ENCODE data around the gene NCDN. TPM values are rescaled to one million over a fixed set of nuclear protein-coding genes. Genes with fewer than 3 reads are reported as not detected.

NCDN gene
- polyA plus RNA-seq, 3 donors = 20.4 to 23.2 (median 20.8) TPM

GRCh38 chr1:35588197-35588910, 30.8 kb downstream of the NCDN start:
- no peak for DNase-seq

DNA sequence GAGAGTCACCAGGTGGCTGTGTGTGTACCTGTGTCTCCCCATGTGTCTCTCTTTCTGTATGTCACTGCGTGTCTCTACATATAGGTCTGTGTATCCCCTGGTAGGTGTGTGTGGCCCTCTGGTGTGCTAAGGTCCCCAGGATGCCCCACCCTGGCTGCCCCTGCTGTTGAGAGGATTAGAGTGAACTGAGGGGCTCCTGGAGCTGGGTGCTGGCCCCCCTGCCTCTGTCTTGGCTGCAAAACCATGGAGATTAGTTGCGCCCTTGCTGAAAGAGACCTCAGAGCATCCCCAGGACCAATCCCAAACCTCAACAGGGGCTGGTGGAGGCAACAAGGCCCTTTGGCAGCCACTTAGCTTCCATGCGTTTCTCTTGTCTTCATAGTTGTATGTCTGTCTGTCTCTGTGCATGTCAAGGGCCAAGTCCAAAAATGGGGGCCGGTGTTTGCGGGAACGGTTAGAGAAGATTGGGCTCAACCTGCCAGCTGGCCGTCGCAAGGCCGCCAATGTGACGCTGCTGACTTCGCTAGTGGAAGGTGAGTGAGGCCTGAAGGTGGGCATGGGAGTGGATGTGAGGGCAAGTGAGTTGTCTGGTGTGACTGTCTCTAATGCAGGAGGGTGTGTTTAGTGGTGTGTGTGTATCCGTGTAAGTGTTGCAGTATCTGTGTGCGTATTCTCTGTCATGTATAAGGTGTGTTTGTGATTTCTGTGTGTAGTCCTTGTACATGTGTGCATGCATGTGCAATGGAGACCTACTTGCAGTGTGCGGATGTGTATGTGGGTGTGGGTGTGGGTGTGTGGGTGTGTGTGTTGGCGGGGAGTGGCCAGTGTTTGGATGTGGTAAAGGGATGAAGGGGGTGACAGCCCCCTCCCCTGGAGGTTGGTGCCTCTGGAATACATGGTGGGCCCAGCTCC, 32.2 kb downstream of the NCDN start:
- no peak for DNase-seq

GRCh38 chr1:35590476-35591040, 33.0 kb downstream of the NCDN start:
- no peak for DNase-seq

- no peak for DNase-seq
Measured at GRCh38 chr1:35591211-35591610, 33.6 kb downstream of the NCDN start.

- DNase-seq = no peak
Measured at GRCh38 chr1:35592991-35593769, 35.6 kb downstream of the NCDN start.

GRCh38 chr1:35594005-35594760, 36.6 kb downstream of the NCDN start:
- no peak for DNase-seq

DNA sequence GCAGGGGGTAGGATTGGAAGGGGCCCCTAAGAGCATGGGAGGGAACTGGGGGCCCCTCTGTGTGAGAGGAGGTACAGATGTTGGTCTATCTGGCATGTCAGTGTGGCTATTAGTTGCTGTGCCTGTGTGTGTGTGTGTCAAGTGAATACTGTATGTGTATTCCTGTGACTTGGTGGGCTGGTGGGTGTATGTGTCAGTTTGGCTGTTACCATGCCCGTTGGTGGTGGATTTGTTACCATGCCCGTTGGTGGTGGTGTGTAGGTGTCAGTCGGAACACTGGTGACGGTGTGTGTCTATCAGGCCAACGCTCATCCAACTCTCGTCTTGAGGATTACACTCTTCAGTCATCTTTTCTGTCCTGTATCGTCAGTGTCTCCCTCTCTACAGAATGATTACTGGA, 38.1 kb downstream of the NCDN start:
- no peak for DNase-seq

DNA sequence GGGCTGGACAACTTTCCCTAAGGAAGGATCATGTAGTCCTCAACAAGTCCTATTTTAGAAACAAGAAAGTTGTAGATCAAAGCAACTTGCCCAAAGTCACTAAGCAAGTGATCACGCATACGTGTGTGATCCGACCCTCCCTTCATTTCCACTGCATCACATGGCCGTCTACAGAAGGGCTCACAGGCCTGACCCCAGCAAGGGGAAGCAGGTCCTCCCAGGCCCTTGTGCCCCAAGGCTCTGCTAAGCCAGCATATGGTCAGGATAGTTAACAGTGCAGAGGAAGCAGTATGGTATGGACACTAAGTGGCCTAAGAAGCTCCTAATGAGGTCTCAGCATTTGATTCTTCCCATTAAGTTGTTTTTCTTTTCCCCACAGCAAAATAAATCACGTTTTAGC, 40.3 kb downstream of the NCDN start:
- DNase-seq = no peak

DNA sequence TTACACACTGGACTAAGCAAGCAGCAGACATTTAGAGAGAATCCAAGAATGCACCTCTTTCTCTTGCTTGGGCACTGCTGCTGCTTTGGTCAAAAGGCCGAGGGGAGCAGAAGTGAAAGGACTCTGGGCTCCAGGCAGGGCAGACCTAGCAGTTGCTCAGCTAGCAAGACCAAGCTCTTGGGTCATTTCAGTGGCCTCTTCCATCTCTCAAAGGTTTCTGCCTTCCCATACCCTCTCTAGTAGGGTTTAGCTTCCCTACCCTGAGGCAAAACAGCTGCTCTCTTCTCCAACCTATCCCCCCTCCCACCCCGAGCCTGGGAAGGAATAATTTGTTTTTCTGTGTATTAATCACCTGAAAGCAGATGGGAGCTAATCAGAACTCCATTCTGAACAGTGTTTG, 41.3 kb downstream of the NCDN start:
- DNase-seq = no peak

- DNase-seq = no peak
Measured at GRCh38 chr1:35599411-35599810, 41.8 kb downstream of the NCDN start.

GRCh38 chr1:35600593-35600992, 43.0 kb downstream of the NCDN start:
- no peak for DNase-seq

DNA sequence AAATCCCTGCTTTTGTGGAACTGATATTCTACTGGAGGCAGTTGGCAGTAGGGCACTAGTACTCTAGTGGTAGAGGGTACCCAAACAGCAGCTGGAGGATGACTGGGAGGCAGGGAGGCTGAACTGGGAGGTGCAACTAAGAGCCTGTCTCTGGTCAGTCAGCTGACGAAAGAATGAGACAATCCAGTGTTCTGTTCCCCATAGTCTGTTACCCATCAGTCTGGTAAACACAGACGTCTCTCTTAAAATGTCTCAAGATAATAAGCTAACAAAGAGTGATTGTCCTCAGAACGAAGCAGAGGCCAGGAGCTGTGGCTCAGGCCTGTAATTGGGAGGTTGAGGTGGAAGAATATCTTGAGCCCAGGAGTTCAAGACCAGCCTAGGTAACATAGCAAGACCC, 45.9 kb downstream of the NCDN start:
- DNase-seq = no peak

DNA sequence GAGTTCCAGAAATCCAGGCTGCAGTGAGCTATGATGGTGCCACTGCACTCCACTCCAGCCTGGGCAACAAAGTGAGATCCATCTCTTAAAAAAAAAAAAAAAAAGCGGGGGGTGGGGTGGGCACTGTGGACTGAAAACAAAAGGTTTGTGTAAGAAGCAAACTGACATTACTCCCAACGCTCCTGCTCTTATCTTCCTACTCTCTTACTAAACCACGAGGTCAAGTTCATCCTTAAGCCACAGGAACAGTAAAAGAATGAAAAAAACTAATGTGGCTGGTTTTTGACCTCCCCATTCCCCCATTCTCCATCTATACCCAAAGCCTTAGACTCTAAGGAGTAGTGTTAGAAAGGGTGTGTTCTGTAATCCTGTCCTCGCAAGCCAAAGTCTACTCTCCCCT, 46.3 kb downstream of the NCDN start:
- DNase-seq = no peak

DNA sequence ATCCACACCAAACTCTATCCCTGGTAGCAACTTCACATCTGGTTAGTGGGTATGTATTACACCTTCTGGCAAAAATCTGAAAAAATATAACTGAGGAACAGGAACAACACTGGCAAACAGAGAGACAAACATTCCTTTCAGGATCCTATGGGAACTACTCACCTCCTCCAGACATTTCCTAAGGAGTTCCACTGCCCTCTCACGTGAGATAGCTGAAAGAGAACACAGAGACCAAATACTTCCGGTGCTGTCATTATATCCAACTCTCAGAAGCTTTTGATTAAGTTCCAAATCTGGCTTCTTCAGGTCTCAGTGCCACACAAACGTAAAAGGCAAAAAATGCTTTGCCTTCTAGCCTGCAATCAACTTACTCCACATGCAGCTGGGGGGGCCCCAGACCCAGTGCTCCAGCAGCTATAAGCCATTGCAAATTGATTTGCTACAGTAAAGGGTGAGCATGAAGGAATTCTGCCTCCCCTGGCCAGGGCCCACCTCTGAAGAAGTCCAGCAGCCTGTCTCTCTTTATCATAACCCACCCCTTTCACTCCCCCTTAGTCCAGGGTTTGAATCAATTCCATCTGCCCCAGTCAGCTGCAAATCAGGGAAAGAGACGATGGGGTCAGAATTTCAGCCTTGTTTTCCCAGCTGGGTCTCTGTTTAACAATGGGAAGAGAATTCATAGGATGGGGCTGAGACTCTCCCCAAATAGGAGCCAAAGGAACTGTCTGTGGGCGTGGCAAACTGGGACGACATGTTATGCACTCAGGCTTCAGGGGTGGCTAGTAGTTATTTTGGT, 47.7 kb downstream of the NCDN start:
- DNase-seq = no peak

- DNase-seq = no peak
Measured at GRCh38 chr1:35605867-35606182, 48.2 kb downstream of the NCDN start.

- DNase-seq = no peak
Measured at GRCh38 chr1:35611655-35612054, 54.1 kb downstream of the NCDN start.

DNA sequence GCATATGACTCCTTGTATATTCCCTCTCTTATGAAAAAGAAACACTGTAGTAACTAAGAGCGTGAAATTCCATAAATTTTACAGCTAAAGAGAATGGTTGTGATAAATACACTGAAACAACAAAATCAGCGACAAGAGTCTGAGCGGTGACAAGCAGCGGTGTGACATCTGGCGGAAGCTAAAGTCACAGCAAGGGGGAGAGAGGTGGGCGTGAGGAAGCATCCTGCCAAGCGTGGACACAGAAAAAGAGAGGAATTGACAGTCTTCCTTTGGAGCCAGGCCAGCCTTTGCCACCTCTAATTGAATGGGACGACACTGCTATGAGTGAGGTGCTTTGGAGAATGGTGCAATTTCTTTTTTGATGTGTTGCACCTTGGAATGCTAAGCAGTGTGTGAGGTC, 57.8 kb downstream of the NCDN start:
- DNase-seq = no peak
